GM23248 (cell line): ENCODE data around the gene ZNF584. TPM values are rescaled to one million over a fixed set of nuclear protein-coding genes. Genes with fewer than 3 reads are reported as not detected.

Source experiments
- DNase-seq: peaks from one replicate; pipeline ENCODE4 v3.0.0-alpha.2; 2015
- H2AFZ ChIP-seq: fragments of 200-600 bp; sonication (generic); 2 replicates; pipeline ENCODE4 v1.6.1; 2016; ENCODE audit warnings: antibody characterized with exemption
- H3F3A ChIP-seq: fragments of 200-600 bp; sonication (generic); 2 replicates; pipeline ENCODE4 v1.6.1; 2016; ENCODE audit warnings: mild to moderate bottlenecking, antibody characterized with exemption, mixed run types; ENCODE audit not compliant: insufficient read depth
- H3K27ac ChIP-seq: fragments of 200-600 bp; sonication (generic); 2 replicates; pipeline ENCODE4 v1.5.1; 2016; ENCODE audit warnings: mild to moderate bottlenecking
- H3K27me3 ChIP-seq: fragments of 200-600 bp; sonication (generic); replicated peaks from 2 replicates; pipeline ENCODE4 v1.6.1; 2016; ENCODE audit warnings: mild to moderate bottlenecking; ENCODE audit not compliant: insufficient read depth
- H3K36me3 ChIP-seq: fragments of 200-600 bp; sonication (generic); 2 replicates; pipeline ENCODE4 v1.6.1; 2016; ENCODE audit warnings: low read depth, mild to moderate bottlenecking
- H3K4me1 ChIP-seq: fragments of 200-600 bp; sonication (generic); 2 replicates; pipeline ENCODE4 v1.6.1; 2016; ENCODE audit warnings: mild to moderate bottlenecking; ENCODE audit not compliant: insufficient read depth
- H3K4me2 ChIP-seq: fragments of 200-600 bp; sonication (generic); one replicate; pipeline ENCODE4 v1.6.1; 2016; ENCODE audit warnings: mild to moderate bottlenecking; ENCODE audit not compliant: unreplicated experiment
- H3K4me3 ChIP-seq: fragments of 200-600 bp; sonication (generic); 2 replicates; pipeline ENCODE4 v1.5.1; 2016; ENCODE audit warnings: mild to moderate bottlenecking
- H3K79me2 ChIP-seq: fragments of 200-600 bp; sonication (generic); 2 replicates; pipeline ENCODE4 v1.6.1; 2016; ENCODE audit warnings: mild to moderate bottlenecking; ENCODE audit not compliant: insufficient read depth
- H3K9ac ChIP-seq: fragments of 200-600 bp; sonication (generic); 2 replicates; pipeline ENCODE4 v1.6.1; 2016; ENCODE audit warnings: mild to moderate bottlenecking
- H3K9me2 ChIP-seq: fragments of 200-600 bp; sonication (generic); 2 replicates; pipeline ENCODE4 v1.6.1; 2016; ENCODE audit warnings: mixed run types, mild to moderate bottlenecking, moderate library complexity; ENCODE audit not compliant: insufficient read depth
- H3K9me3 ChIP-seq: fragments of 200-600 bp; sonication (generic); one replicate; pipeline ENCODE4 v1.6.1; 2017; ENCODE audit warnings: low read depth
- H4K20me1 ChIP-seq: fragments of 200-600 bp; sonication (generic); 2 replicates; pipeline ENCODE4 v1.6.0; 2016; ENCODE audit not compliant: insufficient read depth
- EZH2 ChIP-seq: fragments of 200-600 bp; sonication (generic); IDR thresholded peaks from 2 replicates; pipeline ENCODE4 v1.6.1; 2018; ENCODE audit warnings: antibody characterized with exemption, mild to moderate bottlenecking; ENCODE audit not compliant: insufficient read depth, poor library complexity, severe bottlenecking
- EZH2phosphoT487 ChIP-seq: fragments of 200-600 bp; sonication (generic); IDR thresholded peaks from 2 replicates; pipeline ENCODE4 v1.6.1; 2018; ENCODE audit warnings: antibody characterized with exemption, moderate library complexity, mild to moderate bottlenecking, low read depth; ENCODE audit not compliant: insufficient read depth
- WGBS, 2 experiments: methylation state at CpG; one replicate each; pipeline ENCODE4 v1.1.6; 2015 to 2017; ENCODE audit warnings: low lambda C conversion rate in 2 of 2, low coverage in 1 of 2; ENCODE audit errors: missing lambda C conversion rate in 2 of 2; 5-methylcytosine and 5-hydroxymethylcytosine counted together
- in situ Hi-C: fragments of 300-500 bp; cut with MboI; formaldehyde crosslinking; loops from 2 replicates; pipeline ENCODE4 v1.15.0; 2020
- polyA plus RNA-seq: library from polyadenylated mRNA; unstranded; fragments of >200 nt; fragmentation: Nextera tagmentation; extraction: Ambion mirVana; gene quantifications from 2 replicates; pipeline ENCODE4 v1.2.1, GENCODE V29; 2016
- total RNA-seq: library from RNA; depleted of rRNA; stranded (reverse); fragments of >200 nt; shearing (Covaris generic); gene quantifications from 2 replicates; pipeline ENCODE4 v1.2.3, GENCODE V29; 2014

The ZNF584 gene
- total and polyA plus RNA-seq, 2 experiments from 2014 or later: 12.7 to 14.6 TPM

DNA sequence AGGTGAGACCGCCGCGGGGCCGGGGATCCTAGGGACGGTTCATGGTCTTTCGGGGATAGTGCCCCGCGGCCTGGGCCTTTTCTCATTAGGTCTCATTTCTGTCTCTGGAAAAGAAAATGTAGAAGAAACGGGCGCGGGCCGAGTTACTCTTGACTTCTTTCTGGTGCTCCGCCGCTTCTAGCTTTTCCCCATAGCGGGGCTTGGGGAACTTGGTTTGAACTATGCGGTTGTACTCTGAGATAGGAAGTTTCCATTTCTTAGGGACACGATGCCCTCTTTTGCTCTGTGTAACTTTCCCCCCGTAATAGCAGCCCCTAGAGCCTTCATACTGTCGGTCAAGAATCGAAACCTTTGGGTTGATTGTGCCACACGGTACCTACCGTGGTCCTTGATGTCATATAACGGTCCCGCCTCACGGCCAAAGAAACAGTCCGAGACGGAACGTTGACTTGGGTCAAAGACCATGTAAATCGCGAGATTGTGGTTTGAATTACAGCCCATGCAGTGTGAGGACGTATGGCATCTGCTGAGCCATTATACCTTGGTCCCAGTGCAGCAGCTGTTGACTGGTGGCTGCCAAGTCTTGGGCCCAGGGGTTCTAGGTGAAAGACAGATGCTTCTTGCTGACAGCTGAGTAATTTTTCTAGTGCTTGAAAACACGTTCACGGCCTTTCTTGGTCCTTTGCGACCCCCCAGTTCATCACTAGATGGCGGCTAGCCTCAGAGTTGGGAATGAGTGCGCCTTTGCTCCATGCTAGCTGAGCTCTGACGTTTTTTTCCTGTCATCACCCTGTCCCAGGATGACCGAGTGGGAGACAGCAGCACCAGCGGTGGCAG, 20.9 kb upstream of the ZNF584 start:
- peaks cover 6% of the 10 kb centered on the region; the same call in 1 of the 2 replicates for H4K20me1 ChIP-seq

GRCh38 chr19:58388175-58388526, 20.3 kb upstream of the ZNF584 start:
- Histone ChIP-seq H3F3A (peaks cover 21% of the 10 kb centered on the region), H3K4me3 (peak overlapping the region; percentile 92), H3K9me2 (no peaks in the 10 kb centered on the region), H3K4me2 (peak overlapping the region; percentile 92), H2AFZ (no peak overlapping the region), H3K36me3 (peaks cover 26% of the 10 kb centered on the region), H3K27ac (peak overlapping the region; percentile 98; the same call in 1 of the 2 replicates), H3K27me3 (no peaks in the 10 kb centered on the region), H3K9ac (peak overlapping the region; percentile 98), H4K20me1 (peaks cover 6% of the 10 kb centered on the region; the same call in 1 of the 2 replicates), H3K79me2 (peaks cover 74% of the 10 kb centered on the region), H3K4me1 (peaks cover 21% of the 10 kb centered on the region), H3K9me3 (no peaks in the 10 kb centered on the region)
- no peak for TF ChIP-seq EZH2phosphoT487
- no peak for TF ChIP-seq EZH2
- in situ Hi-C loops: no loop called here
- 83 to 84% methylated on average over 3 of the region's 3 CpGs for whole genome bisulfite sequencing, 2 experiments
- DNase-seq: peak; percentile 24

More for the DNA sequence above, 20.9 kb upstream of the ZNF584 start:
- peaks cover 21% of the 10 kb centered on the region for H3K4me1 ChIP-seq
- no peaks in the 10 kb centered on the region for H3K9me2 ChIP-seq
- no peaks in the 10 kb centered on the region for H3K9me3 ChIP-seq
- H3K4me3 ChIP-seq: peak overlapping the region; percentile 92
- H3K79me2 ChIP-seq: peaks cover 69% of the 10 kb centered on the region
- no peak overlapping the region for H2AFZ ChIP-seq
- H3K9ac ChIP-seq: peak overlapping the region; percentile 98
- peaks cover 21% of the 10 kb centered on the region for H3K36me3 ChIP-seq
- H3K4me2 ChIP-seq: peak overlapping the region; percentile 92
- TF ChIP-seq EZH2phosphoT487 (no peak), EZH2 (no peak)
- DNase-seq: peak; percentile 34
- H3K27ac ChIP-seq: peak overlapping the region; percentile 98
- H3K27me3 ChIP-seq: no peaks in the 10 kb centered on the region
- peaks cover 15% of the 10 kb centered on the region for H3F3A ChIP-seq
- 5% methylated on average over 39 of the region's 39 CpGs for WGBS, 2 experiments
- in situ Hi-C loops: no loop called here

DNA sequence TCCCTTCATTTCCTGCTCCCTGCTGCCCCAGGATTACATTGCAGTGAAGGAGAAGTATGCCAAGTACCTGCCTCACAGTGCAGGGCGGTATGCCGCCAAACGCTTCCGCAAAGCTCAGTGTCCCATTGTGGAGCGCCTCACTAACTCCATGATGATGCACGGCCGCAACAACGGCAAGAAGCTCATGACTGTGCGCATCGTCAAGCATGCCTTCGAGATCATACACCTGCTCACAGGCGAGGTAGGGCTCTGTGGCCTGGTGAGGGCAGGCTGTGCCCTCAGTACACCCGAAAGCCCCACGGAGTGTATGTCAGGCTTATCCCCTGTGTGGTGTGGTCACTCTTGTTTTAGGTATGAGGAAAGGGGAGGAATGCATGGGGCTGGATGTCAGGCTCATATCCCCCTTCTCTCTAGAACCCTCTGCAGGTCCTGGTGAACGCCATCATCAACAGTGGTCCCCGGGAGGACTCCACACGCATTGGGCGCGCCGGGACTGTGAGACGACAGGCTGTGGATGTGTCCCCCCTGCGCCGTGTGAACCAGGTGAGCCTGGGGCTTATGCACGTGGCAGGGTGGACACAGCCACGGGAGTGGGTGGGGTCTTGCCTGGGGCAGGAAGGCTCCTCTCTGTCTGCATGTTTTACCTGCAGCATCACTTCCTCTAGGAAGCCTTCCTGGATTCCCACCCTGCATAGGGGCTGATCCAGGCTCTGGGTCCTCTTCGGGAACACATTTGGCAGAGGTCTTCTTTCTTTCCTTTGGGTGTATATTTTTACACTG, 15.3 kb upstream of the ZNF584 start:
- Histone ChIP-seq H3K9ac (no peak overlapping the region), H3K27ac (no peak overlapping the region), H3K36me3 (peaks cover 35% of the 10 kb centered on the region), H3K79me2 (peaks cover 48% of the 10 kb centered on the region), H3K4me2 (no peak overlapping the region), H4K20me1 (peaks cover 6% of the 10 kb centered on the region; the same call in 1 of the 2 replicates), H3K27me3 (no peaks in the 10 kb centered on the region), H3K9me2 (no peaks in the 10 kb centered on the region), H3K9me3 (no peaks in the 10 kb centered on the region), H2AFZ (no peak overlapping the region), H3K4me1 (peaks cover 9% of the 10 kb centered on the region; the same call in 1 of the 2 replicates), H3F3A (peaks cover 36% of the 10 kb centered on the region), H3K4me3 (no peak overlapping the region)
- WGBS, 2 experiments: 93 to 96% methylated on average over 15 to 26 of the region's 26 CpGs
- in situ Hi-C loops: no loop called here
- no peak for TF ChIP-seq EZH2phosphoT487
- TF ChIP-seq EZH2: no peak
- no peak for DNase-seq

DNA sequence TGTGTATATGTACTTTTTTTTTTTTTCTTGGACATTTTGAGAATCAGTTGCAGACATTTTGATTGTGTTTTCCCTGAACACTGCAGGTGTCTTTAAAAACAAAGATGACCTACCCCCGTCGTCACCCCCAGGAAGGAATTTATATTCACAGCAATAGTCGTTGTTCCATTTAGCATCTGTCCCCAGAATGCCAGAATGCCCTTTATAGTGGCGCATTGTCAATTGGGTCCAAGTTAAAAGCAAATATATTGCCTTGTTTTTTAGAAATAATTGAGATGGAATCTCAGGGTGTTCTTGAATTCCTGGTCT, 14.8 kb upstream of the ZNF584 start:
- TF ChIP-seq EZH2phosphoT487 (no peak), EZH2 (no peak)
- Histone ChIP-seq H3F3A (peaks cover 36% of the 10 kb centered on the region), H4K20me1 (peaks cover 6% of the 10 kb centered on the region; the same call in 1 of the 2 replicates), H3K4me2 (no peak overlapping the region), H3K27ac (no peak overlapping the region), H3K9me3 (no peaks in the 10 kb centered on the region), H3K4me3 (no peak overlapping the region), H2AFZ (no peak overlapping the region), H3K4me1 (peaks cover 6% of the 10 kb centered on the region; the same call in 1 of the 2 replicates), H3K9ac (no peak overlapping the region), H3K9me2 (no peaks in the 10 kb centered on the region), H3K27me3 (no peaks in the 10 kb centered on the region), H3K36me3 (peaks cover 31% of the 10 kb centered on the region), H3K79me2 (peaks cover 42% of the 10 kb centered on the region)
- WGBS, 2 experiments: 73 to 75% methylated on average over 4 of the region's 4 CpGs
- in situ Hi-C loops: no loop called here
- no peak for DNase-seq
